A549 treated with Hydrocortisone at 1 μM for 4 hours (cell line): ENCODE data around the gene ZNF490. TPM values are rescaled to one million over a fixed set of nuclear protein-coding genes. Genes with fewer than 3 reads are reported as not detected.

Experiments
- total RNA-seq: library from RNA; stranded (reverse); fragments of 200-300 nt; extraction: Qiagen RNA extraction; gene quantifications from 5 replicates; pipeline ENCODE4 v1.2.3, GENCODE V29; 2022

The ZNF490 gene
- total RNA-seq: 0.39 to 1.7 TPM (median 0.70 TPM) in 5 replicates

GRCh38 chr19:12610540-12611360, at the start of gene ZNF490, which contains the start of gene ZNF791:
Gene ZNF490 (minus strand): TSS chr19:12610813. CDS start chr19:12610680, 133 bp downstream.
Gene ZNF791 (plus strand): TSS chr19:12610920. CDS start chr19:12611080, 160 bp downstream.

GRCh38 chr19:12551060-12551832, 59.4 kb downstream of the ZNF490 start, which contains the start of gene ZNF564:
Gene ZNF564 (minus strand): TSS chr19:12551482. CDS start chr19:12551332, 150 bp downstream.

Other genes starting within 250 kb of the ZNF490 start
- not detected in 5 replicates for gene ZNF442, start 245.1 kb downstream of the ZNF490 start, total RNA-seq
- gene ZNF799, start 209.5 kb downstream of the ZNF490 start, total RNA-seq: 1.3 to 2.0 TPM (median 1.4 TPM) in 5 replicates
- 0.94 to 1.3 TPM (median 1.0 TPM) in 5 replicates for gene ZNF443, start 169.8 kb downstream of the ZNF490 start, total RNA-seq
- not detected in 5 replicates for gene ZNF709, start 126.0 kb downstream of the ZNF490 start, total RNA-seq
- 1.3 to 2.8 TPM (median 1.8 TPM) in 5 replicates for gene ZNF564, start 59.3 kb downstream of the ZNF490 start, total RNA-seq
- 5.3 to 6.9 TPM (median 6.0 TPM) in 5 replicates for gene ZNF791, start 107 bp upstream of the ZNF490 start, total RNA-seq
- gene MAN2B1, start 55.9 kb upstream of the ZNF490 start, total RNA-seq: 19.8 to 21.9 TPM (median 21.5 TPM) in 5 replicates
- gene WDR83, start 56.0 kb upstream of the ZNF490 start, total RNA-seq: 7.5 to 11.7 TPM (median 9.6 TPM) in 5 replicates
- gene DHPS, start 71.1 kb upstream of the ZNF490 start, total RNA-seq: 43.8 to 48.5 TPM (median 45.7 TPM) in 5 replicates
- gene GNG14, start 77.2 kb upstream of the ZNF490 start, total RNA-seq: not detected in 5 replicates
- 8.9 to 13.0 TPM (median 12.3 TPM) in 5 replicates for gene FBXW9, start 85.8 kb upstream of the ZNF490 start, total RNA-seq
- gene TNPO2, start 113.1 kb upstream of the ZNF490 start, total RNA-seq: 29.9 to 34.4 TPM (median 32.2 TPM) in 5 replicates
- 144 to 206 TPM (median 199 TPM) in 5 replicates for gene TRIR, start 123.9 kb upstream of the ZNF490 start, total RNA-seq
- gene GET3, start 126.7 kb upstream of the ZNF490 start, total RNA-seq: 81.1 to 107 TPM (median 99.5 TPM) in 5 replicates
- 2.0 to 2.9 TPM (median 2.3 TPM) in 5 replicates for gene BEST2, start 141.0 kb upstream of the ZNF490 start, total RNA-seq
- 9.2 to 11.4 TPM (median 11.1 TPM) in 5 replicates for gene HOOK2, start 164.7 kb upstream of the ZNF490 start, total RNA-seq
- 123 to 195 TPM (median 161 TPM) in 5 replicates for gene JUNB, start 180.7 kb upstream of the ZNF490 start, total RNA-seq
- 0.48 to 0.90 TPM (median 0.64 TPM) in 5 replicates for gene PRDX2, start 191.0 kb upstream of the ZNF490 start, total RNA-seq
- gene THSD8, start 191.3 kb upstream of the ZNF490 start, total RNA-seq: 10.3 to 16.4 TPM (median 14.6 TPM) in 4 of 5 replicates, not detected in the other
- gene RNASEH2A, start 195.8 kb upstream of the ZNF490 start, total RNA-seq: 33.2 to 47.5 TPM (median 44.6 TPM) in 5 replicates
- gene RTBDN, start 223.8 kb upstream of the ZNF490 start, total RNA-seq: 0.15 to 0.33 TPM (median 0.20 TPM) in 5 replicates
- 1.3 to 2.1 TPM (median 1.8 TPM) in 5 replicates for gene MAST1, start 227.7 kb upstream of the ZNF490 start, total RNA-seq